Right forelimb (tissue), 1 donor: ENCODE data around the gene HCRTR1.
A peak's percentile ranks its signal among the peaks of the same experiment; 100 is the strongest.

ENCODE experiments used
- DNase-seq: peaks from one replicate; pipeline ENCODE4 v3.0.0-alpha.2; 2018

HCRTR1 gene

GRCh38 chr1:31669786-31670592 lies 52.5 kb downstream of the HCRTR1 start:
- peak; percentile 83 for DNase-seq

GRCh38 chr1:31670593-31670964 lies 53.1 kb downstream of the HCRTR1 start:
- DNase-seq, result no peak

- no peak for DNase-seq
These were observed 53.7 kb downstream of the HCRTR1 start for GRCh38 chr1:31671147-31671546.

- no peak for DNase-seq
These were observed 54.2 kb downstream of the HCRTR1 start for GRCh38 chr1:31671561-31672201.

GRCh38 chr1:31672986-31673385 lies 55.5 kb downstream of the HCRTR1 start:
- no peak for DNase-seq

- no peak for DNase-seq
These were observed 55.9 kb downstream of the HCRTR1 start for GRCh38 chr1:31673433-31673832.

GRCh38 chr1:31674626-31675025 lies 57.1 kb downstream of the HCRTR1 start:
- no peak for DNase-seq

- DNase-seq, result no peak
These were observed 57.7 kb downstream of the HCRTR1 start for GRCh38 chr1:31675161-31675560.

GRCh38 chr1:31675756-31676155 lies 58.3 kb downstream of the HCRTR1 start:
- DNase-seq, result no peak
